ENCODE measurements around the gene GNB3. TPM values are rescaled to one million over a fixed set of nuclear protein-coding genes. Genes with fewer than 3 reads are reported as not detected.

Gene GNB3
- polyA plus RNA-seq, 1 experiment, result 5.3 TPM

DNA sequence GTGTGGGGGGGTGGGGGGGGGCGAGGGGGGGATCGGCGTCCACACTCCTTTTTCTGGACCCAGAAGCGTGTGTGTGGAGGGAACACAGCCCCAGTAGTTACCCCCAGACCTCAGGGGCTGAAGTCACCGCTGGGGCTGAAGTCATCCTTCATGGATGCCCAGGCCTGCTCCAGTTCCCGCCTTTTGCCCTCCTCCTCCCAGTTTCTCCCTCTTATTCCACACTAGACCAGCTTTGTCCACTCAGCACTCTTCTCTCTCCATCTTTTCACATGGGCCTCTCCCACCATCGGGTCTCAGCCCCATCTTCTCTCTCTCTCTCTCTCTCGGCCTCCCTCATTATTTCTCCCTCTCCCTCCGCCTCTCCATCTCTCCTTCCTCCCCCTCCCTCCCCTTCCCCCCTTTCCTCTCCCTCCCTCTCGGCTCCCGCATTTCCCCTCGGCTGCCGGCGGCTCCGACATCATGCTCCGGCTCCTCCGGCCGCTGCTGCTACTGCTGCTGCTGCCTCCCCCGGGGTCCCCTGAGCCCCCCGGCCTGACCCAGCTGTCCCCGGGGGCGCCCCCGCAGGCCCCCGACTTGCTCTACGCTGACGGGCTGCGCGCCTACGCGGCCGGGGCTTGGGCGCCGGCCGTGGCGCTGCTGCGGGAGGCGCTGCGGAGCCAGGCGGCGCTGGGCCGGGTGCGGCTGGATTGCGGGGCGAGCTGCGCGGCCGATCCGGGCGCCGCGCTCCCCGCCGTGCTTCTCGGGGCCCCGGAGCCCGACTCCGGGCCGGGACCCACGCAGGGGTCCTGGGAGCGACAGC, 12.5 kb upstream of the GNB3 start, which contains the start of gene P3H3:
Gene P3H3, plus strand, starts transcription at position 426 of the 799 bp plus-strand sequence. Its CDS starts 34 bp downstream, at position 460.
- H3K27me3 ChIP-seq (ENCODE audit: control insufficient read depth, insufficient read depth, low read length), result no peaks in the 10 kb centered on the region
- POLR2A ChIA-PET, result interaction anchor here (0.6 to 1.0 kb wide), 2 partner anchors 44 to 139 kb away, joined by 4 to 5 read pairs; partner anchors contain the start of gene ZNF384
- H3K4me3 ChIP-seq (ENCODE audit: low read depth, low read length), result peak within 1 kb of the TSS; percentile 93
- DNase-seq (ENCODE audit: low read depth), result no peak
- CTCF ChIA-PET, result interaction anchor here (0.8 to 12.9 kb wide), 9 partner anchors 11 to 208 kb away, joined by 3 to 92 read pairs (median 4); partner anchors contain the start of genes CDCA3, MLF2 and USP5
- H3K36me3 ChIP-seq (ENCODE audit: control insufficient read depth, insufficient read depth, low read length), result peaks cover 16% of the 10 kb centered on the region
- TF ChIP-seq, protein P1, sequence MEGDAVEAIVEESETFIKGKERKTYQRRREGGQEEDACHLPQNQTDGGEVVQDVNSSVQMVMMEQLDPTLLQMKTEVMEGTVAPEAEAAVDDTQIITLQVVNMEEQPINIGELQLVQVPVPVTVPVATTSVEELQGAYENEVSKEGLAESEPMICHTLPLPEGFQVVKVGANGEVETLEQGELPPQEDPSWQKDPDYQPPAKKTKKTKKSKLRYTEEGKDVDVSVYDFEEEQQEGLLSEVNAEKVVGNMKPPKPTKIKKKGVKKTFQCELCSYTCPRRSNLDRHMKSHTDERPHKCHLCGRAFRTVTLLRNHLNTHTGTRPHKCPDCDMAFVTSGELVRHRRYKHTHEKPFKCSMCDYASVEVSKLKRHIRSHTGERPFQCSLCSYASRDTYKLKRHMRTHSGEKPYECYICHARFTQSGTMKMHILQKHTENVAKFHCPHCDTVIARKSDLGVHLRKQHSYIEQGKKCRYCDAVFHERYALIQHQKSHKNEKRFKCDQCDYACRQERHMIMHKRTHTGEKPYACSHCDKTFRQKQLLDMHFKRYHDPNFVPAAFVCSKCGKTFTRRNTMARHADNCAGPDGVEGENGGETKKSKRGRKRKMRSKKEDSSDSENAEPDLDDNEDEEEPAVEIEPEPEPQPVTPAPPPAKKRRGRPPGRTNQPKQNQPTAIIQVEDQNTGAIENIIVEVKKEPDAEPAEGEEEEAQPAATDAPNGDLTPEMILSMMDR (IDR thresholded peaks at IDR 0.05; ENCODE audit: insufficient read depth, low read depth, low read length), result no peak

DNA sequence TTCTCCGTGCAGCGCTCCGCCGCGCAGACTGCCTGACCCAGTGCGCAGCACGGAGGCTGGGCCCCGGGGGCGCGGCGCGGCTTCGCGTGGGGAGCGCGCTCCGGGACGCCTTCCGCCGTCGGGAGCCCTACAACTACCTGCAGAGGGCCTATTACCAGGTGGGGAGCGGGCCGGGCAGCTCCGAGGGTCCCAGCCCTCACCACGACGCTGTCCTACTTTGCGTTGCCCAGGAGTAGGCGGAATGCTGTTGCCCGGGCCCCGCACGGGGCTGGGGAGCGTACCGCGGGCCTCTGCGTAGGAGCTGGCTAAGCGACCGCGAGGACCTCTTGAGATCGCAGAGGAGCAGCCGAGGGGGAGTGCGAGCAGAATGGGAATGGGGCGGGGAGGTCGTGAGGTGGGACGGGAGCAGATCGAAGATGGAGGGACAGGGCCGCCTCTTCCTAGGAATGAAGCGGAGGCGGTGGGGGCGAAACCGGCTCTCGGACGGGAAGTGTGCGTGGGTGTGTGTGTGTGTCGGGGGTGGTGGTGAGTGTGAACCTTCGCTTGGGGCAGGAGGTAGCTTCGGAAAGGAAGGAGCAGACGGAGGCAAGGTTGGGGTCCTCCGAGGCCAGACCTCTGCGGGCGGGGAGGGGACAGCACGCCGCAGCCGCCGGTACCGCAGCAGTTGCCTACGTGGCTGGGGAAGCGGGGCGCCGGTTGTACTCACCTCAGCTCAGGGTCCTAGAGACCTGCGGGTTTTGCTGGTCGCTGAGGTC, 11.8 kb upstream of the GNB3 start:
- no peak for DNase-seq (ENCODE audit: low read depth)
- POLR2A ChIA-PET, result interaction anchor here (1.0 kb wide), 1 partner anchor 140 kb away, joined by 4 read pairs; the partner anchor contains the start of gene ZNF384
- H3K4me3 ChIP-seq (ENCODE audit: low read depth, low read length), result peak overlapping the region; percentile 93
- CTCF ChIA-PET, result interaction anchor here (0.8 to 12.9 kb wide), 9 partner anchors 10 to 209 kb away, joined by 3 to 92 read pairs (median 4); partner anchors contain the start of genes CDCA3, MLF2 and USP5
- H3K27me3 ChIP-seq (ENCODE audit: control insufficient read depth, insufficient read depth, low read length), result no peaks in the 10 kb centered on the region
- H3K36me3 ChIP-seq (ENCODE audit: control insufficient read depth, insufficient read depth, low read length), result peaks cover 21% of the 10 kb centered on the region
- TF ChIP-seq, protein P1 (IDR thresholded peaks at IDR 0.05; ENCODE audit: insufficient read depth, low read depth, low read length), result no peak

DNA sequence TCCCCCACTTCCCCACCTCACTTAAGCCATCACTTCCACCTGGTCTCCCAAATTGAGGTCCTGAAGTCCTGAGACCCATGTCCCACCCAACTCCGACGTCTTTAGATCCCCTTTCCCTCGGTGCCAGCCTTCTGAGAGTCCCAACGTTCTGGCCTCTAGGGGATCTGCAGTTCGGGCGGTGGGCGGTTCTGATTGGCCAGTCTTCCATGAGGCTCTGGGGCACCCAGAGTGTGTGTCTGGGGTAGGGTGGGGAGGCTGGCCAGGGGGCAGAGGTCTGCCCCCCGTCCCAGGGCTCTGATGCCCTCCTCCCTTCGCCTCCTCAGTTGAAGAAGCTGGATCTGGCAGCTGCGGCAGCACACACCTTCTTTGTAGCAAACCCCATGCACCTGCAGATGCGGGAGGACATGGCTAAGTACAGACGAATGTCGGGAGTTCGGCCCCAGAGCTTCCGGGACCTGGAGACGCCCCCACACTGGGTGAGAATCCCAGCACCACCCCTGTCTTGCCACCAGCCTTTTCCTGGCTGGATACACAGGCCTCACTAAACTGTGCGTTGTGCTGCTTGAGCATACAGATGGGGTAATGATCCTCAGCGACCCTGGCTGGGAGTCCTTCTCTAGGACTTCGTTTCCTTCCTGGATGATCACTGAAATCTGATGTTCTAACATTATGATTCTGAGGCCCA, 11.0 kb upstream of the GNB3 start:
- peak overlapping the region; percentile 93 for H3K4me3 ChIP-seq (ENCODE audit: low read depth, low read length)
- ChIA-PET CTCF (interaction anchor here (0.8 to 12.9 kb wide), 7 partner anchors 10 to 210 kb away, joined by 3 to 92 read pairs (median 4); partner anchors contain the start of genes CDCA3, MLF2 and USP5), POLR2A (no interaction called here)
- H3K27me3 ChIP-seq (ENCODE audit: control insufficient read depth, insufficient read depth, low read length), result no peaks in the 10 kb centered on the region
- peaks cover 22% of the 10 kb centered on the region for H3K36me3 ChIP-seq (ENCODE audit: control insufficient read depth, insufficient read depth, low read length)
- DNase-seq (ENCODE audit: low read depth), result no peak
- TF ChIP-seq, protein P1 (IDR thresholded peaks at IDR 0.05; ENCODE audit: insufficient read depth, low read depth, low read length), result peak; percentile 41

DNA sequence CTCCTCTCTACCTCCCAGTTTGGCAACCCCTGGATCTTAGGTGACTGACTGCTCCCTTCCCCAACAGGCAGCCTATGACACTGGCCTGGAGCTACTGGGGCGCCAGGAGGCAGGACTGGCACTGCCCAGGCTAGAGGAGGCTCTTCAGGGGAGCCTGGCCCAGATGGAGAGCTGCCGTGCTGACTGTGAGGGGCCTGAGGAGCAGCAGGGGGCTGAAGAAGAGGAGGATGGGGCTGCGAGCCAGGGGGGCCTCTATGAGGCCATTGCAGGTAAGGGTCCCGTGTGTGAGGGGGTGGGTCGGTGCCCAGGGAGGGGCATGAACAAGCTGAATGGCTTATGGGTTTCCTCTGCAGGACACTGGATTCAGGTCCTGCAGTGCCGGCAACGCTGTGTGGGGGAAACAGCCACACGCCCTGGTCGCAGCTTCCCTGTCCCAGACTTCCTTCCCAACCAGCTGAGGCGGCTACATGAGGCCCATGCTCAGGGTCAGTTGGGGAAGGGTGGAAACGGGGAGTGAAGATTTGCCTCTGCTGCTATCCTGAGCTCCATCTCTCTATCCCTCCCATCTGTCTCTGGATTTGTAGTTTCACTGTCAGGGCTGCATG, 10.3 kb upstream of the GNB3 start:
- Histone ChIP-seq H3K36me3 (ENCODE audit: control insufficient read depth, insufficient read depth, low read length) (peaks cover 22% of the 10 kb centered on the region), H3K4me3 (ENCODE audit: low read depth, low read length) (no peak overlapping the region; the same call in 1 of the 2 replicates), H3K27me3 (ENCODE audit: control insufficient read depth, insufficient read depth, low read length) (no peaks in the 10 kb centered on the region)
- TF ChIP-seq, protein P1 (IDR thresholded peaks at IDR 0.05; ENCODE audit: insufficient read depth, low read depth, low read length), result no peak
- ChIA-PET POLR2A (interaction anchor here (0.9 kb wide), 1 partner anchor 21 kb away, joined by 4 read pairs; the partner anchor contains the start of gene USP5), CTCF (interaction anchor here (0.9 to 12.9 kb wide), 6 partner anchors 9 to 94 kb away, joined by 3 to 92 read pairs (median 4); partner anchors contain the start of genes GPR162 and MLF2)
- DNase-seq (ENCODE audit: low read depth), result no peak
